DND-41 (cell line): Measurements from ENCODE around the gene RTN4RL2.

Source experiments
- EZH2 ChIP-seq: IDR thresholded peaks from 3 replicates; pipeline ENCODE4 v1.6.1; 2012; ENCODE audit warnings: borderline replicate concordance, low read depth, mild to moderate bottlenecking, moderate library complexity, low read length, inconsistent platforms; ENCODE audit not compliant: severe bottlenecking
- TF ChIP-seq, protein P1 (sequence below): IDR thresholded peaks from 2 replicates; pipeline ENCODE4 v1.5.1; 2012; ENCODE audit warnings: borderline replicate concordance, low read length, moderate library complexity, mild to moderate bottlenecking; ENCODE audit not compliant: poor library complexity, severe bottlenecking; ENCODE audit errors: extremely low read depth

- TF ChIP-seq, protein P1, sequence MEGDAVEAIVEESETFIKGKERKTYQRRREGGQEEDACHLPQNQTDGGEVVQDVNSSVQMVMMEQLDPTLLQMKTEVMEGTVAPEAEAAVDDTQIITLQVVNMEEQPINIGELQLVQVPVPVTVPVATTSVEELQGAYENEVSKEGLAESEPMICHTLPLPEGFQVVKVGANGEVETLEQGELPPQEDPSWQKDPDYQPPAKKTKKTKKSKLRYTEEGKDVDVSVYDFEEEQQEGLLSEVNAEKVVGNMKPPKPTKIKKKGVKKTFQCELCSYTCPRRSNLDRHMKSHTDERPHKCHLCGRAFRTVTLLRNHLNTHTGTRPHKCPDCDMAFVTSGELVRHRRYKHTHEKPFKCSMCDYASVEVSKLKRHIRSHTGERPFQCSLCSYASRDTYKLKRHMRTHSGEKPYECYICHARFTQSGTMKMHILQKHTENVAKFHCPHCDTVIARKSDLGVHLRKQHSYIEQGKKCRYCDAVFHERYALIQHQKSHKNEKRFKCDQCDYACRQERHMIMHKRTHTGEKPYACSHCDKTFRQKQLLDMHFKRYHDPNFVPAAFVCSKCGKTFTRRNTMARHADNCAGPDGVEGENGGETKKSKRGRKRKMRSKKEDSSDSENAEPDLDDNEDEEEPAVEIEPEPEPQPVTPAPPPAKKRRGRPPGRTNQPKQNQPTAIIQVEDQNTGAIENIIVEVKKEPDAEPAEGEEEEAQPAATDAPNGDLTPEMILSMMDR, result no peak
- TF ChIP-seq EZH2, result peak; percentile 57
Observed at GRCh38 chr11:57459164-57460021, 935 bp upstream of the RTN4RL2 start.
